OCI-LY1 (cell line): ENCODE data around the gene GRAP2.
"Not testable (repeated sequence)": the region's sequence is repeated elsewhere in the genome, so short reads cannot be mapped to it uniquely, and the experiment has no call there.

ENCODE experiments used
- H2AFZ ChIP-seq: fragments of 200-600 bp; sonication (generic), shearing (Covaris generic); 2 replicates; pipeline ENCODE4 v1.6.0; 2014; ENCODE audit warnings: antibody characterized with exemption, mild to moderate bottlenecking, low read length
- H3F3A ChIP-seq: fragments of 200-600 bp; sonication (generic), shearing (Covaris generic); 2 replicates; pipeline ENCODE4 v1.6.0; 2014; ENCODE audit warnings: mild to moderate bottlenecking, antibody characterized with exemption, low read length, moderate library complexity; ENCODE audit not compliant: insufficient read depth
- H3K27ac ChIP-seq: fragments of 200-600 bp; sonication (generic); 2 replicates; pipeline ENCODE4 v1.5.1; 2014; ENCODE audit warnings: low read length, mixed run types, mild to moderate bottlenecking, low read depth; ENCODE audit not compliant: poor library complexity, severe bottlenecking
- H3K27me3 ChIP-seq: fragments of 200-600 bp; sonication (generic); 2 replicates; pipeline ENCODE4 v1.6.0; 2014; ENCODE audit warnings: antibody characterized with exemption, mild to moderate bottlenecking, low read length, moderate library complexity; ENCODE audit not compliant: insufficient read depth
- H3K36me3 ChIP-seq: fragments of 200-600 bp; sonication (generic); 2 replicates; pipeline ENCODE4 v1.6.1; 2014; ENCODE audit warnings: mild to moderate bottlenecking, antibody characterized with exemption, low read length, moderate library complexity, mixed read lengths; ENCODE audit not compliant: insufficient read depth
- H3K4me1 ChIP-seq: fragments of 200-600 bp; sonication (generic); 2 replicates; pipeline ENCODE4 v1.5.1; 2014; ENCODE audit warnings: mild to moderate bottlenecking, low read length, moderate library complexity; ENCODE audit not compliant: insufficient read depth, severe bottlenecking
- H3K4me2 ChIP-seq: fragments of 200-600 bp; sonication (generic), shearing (Covaris generic); 2 replicates; pipeline ENCODE4 v1.6.1; 2014; ENCODE audit warnings: low read length
- H3K4me3 ChIP-seq: fragments of 200-600 bp; sonication (generic); 2 replicates; pipeline ENCODE4 v1.5.1; 2014; ENCODE audit warnings: low read length, low read depth, mild to moderate bottlenecking, mixed read lengths; ENCODE audit not compliant: poor library complexity, severe bottlenecking
- H3K79me2 ChIP-seq: fragments of 200-600 bp; shearing (Covaris generic); 2 replicates; pipeline ENCODE4 v1.6.1; 2016; ENCODE audit warnings: mixed run types, low read length, mixed read lengths; ENCODE audit not compliant: insufficient read depth
- H3K9ac ChIP-seq: fragments of 200-600 bp; sonication (generic), shearing (Covaris generic); 2 replicates; pipeline ENCODE4 v1.6.1; 2014; ENCODE audit warnings: mild to moderate bottlenecking, low read length, mixed read lengths
- H3K9me2 ChIP-seq: fragments of 200-600 bp; sonication (generic), shearing (Covaris generic); 2 replicates; pipeline ENCODE4 v1.6.1; 2014; ENCODE audit warnings: low read depth, mild to moderate bottlenecking, low read length, mixed read lengths
- H3K9me3 ChIP-seq: fragments of 200-600 bp; shearing (Covaris generic); 2 replicates; pipeline ENCODE4 v1.6.1; 2014; ENCODE audit warnings: low read length, mixed read lengths
- H4K20me1 ChIP-seq: fragments of 200-600 bp; sonication (generic), shearing (Covaris generic); 2 replicates; pipeline ENCODE4 v1.6.0; 2016; ENCODE audit warnings: mild to moderate bottlenecking, low read length; ENCODE audit not compliant: insufficient read depth
- EZH2 ChIP-seq: fragments of 200-600 bp; sonication (generic), shearing (Covaris generic); IDR thresholded peaks from 2 replicates; pipeline ENCODE4 v1.8.0; 2017; ENCODE audit warnings: borderline replicate concordance, mixed run types, mild to moderate bottlenecking, antibody characterized with exemption, low read length, moderate library complexity, mixed read lengths
- TF ChIP-seq, protein P1 (sequence below): fragments of 200-600 bp; sonication (generic), shearing (Covaris generic); IDR thresholded peaks from 2 replicates; pipeline ENCODE4 v1.5.1; 2017; ENCODE audit warnings: mild to moderate bottlenecking, antibody characterized with exemption, low read length, moderate library complexity, mixed read lengths

GRAP2 gene

DNA sequence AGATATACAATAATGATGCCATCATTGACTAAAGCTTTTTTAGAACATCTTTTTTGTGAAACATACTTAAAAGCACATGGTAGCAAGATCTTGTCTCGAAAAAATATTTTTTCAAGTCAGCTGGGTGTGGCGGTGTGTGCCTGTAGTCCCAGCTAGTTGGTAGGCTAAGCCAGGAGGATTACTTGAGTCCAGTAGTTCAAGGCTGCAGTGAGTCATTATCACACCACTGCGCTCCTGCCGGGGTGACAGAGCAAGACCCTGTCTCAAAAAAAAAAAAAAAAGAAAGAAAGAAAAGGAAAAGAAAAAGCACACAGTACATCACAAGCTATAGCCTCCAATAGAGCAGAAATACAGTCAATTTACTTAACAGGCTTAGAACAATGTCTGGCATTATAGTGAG lies 44.3 kb upstream of the GRAP2 start:
- Histone ChIP-seq H2AFZ (no peak overlapping the region), H4K20me1 (no peaks in the 10 kb centered on the region), H3K4me1 (no peaks in the 10 kb centered on the region), H3K27ac (no peak overlapping the region), H3K4me2 (no peak overlapping the region), H3K9me3 (no peaks in the 10 kb centered on the region), H3K79me2 (no peaks in the 10 kb centered on the region), H3K4me3 (no peak overlapping the region), H3F3A (no peaks in the 10 kb centered on the region), H3K9me2 (no peaks in the 10 kb centered on the region), H3K9ac (no peak overlapping the region), H3K27me3 (peaks cover 8% of the 10 kb centered on the region), H3K36me3 (no peaks in the 10 kb centered on the region; the same call in 1 of the 2 replicates)
- TF ChIP-seq, protein P1, sequence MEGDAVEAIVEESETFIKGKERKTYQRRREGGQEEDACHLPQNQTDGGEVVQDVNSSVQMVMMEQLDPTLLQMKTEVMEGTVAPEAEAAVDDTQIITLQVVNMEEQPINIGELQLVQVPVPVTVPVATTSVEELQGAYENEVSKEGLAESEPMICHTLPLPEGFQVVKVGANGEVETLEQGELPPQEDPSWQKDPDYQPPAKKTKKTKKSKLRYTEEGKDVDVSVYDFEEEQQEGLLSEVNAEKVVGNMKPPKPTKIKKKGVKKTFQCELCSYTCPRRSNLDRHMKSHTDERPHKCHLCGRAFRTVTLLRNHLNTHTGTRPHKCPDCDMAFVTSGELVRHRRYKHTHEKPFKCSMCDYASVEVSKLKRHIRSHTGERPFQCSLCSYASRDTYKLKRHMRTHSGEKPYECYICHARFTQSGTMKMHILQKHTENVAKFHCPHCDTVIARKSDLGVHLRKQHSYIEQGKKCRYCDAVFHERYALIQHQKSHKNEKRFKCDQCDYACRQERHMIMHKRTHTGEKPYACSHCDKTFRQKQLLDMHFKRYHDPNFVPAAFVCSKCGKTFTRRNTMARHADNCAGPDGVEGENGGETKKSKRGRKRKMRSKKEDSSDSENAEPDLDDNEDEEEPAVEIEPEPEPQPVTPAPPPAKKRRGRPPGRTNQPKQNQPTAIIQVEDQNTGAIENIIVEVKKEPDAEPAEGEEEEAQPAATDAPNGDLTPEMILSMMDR = no peak
- no peak for TF ChIP-seq EZH2

DNA sequence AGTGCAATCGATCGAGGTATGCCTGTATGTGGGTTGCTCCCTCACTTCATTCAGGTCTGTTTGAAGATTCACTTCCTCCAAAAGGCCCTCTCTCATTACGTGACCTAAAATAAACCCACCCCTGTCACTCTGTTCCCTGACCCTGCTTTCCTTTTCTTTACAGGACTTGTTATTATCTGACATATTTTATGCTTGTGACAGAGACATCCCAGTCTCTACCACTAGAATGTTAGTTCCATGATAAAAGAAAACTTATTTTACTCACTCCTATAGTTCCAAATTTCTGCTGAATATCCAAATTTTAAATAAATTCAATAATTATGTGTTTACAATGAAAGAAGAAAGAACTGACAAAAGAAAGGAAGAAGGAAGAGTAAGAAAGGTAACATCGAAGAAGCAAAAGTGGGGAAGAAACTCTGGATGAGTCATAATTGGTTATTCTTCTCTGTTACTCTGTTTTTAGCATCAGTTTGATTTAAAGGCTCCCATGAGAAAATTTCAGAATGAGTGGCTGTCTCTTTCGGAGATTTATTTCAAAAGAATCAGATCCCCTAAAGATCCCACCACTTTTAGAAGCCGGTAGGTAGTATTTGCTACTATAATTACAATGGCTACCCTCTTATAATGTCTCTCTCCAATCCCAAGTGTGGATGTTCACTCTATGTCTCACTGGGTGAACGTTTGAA lies 40.8 kb upstream of the GRAP2 start:
- Histone ChIP-seq H3K79me2 (no peaks in the 10 kb centered on the region), H3F3A (no peaks in the 10 kb centered on the region), H3K27ac (no peak overlapping the region), H2AFZ (no peak overlapping the region), H3K9ac (no peak overlapping the region), H3K4me3 (no peak overlapping the region), H3K36me3 (no peaks in the 10 kb centered on the region; the same call in 1 of the 2 replicates), H3K9me3 (no peaks in the 10 kb centered on the region), H3K4me1 (no peaks in the 10 kb centered on the region), H3K9me2 (no peaks in the 10 kb centered on the region), H4K20me1 (no peaks in the 10 kb centered on the region), H3K4me2 (no peak overlapping the region), H3K27me3 (peaks cover 8% of the 10 kb centered on the region)
- no peak for TF ChIP-seq EZH2
- TF ChIP-seq, protein P1 = no peak

DNA sequence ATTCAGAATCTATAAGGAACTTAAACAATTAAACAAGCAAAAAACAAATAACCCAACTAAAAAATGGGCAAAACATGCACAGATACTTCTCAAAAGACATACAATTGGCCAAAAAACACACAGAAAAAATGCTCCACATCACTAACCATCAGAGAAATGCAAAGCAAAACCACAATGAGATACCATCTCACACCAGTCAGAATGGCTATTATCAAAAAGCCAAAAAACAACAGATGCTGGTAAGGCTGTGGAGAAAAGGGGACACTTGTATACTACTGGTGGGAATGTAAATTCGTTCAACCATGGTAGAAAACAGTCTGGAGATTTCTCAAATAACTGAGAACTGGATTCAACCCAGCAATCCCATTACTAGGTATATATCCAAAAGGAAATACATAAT lies 32.1 kb upstream of the GRAP2 start:
- Histone ChIP-seq H3K4me1 (no peaks in the 10 kb centered on the region), H3F3A (no peaks in the 10 kb centered on the region), H3K36me3 (no peaks in the 10 kb centered on the region), H2AFZ (no peak overlapping the region), H3K4me3 (no peak overlapping the region), H3K9ac (no peak overlapping the region), H3K27ac (no peak overlapping the region), H3K9me2 (no peaks in the 10 kb centered on the region), H3K27me3 (no peaks in the 10 kb centered on the region; the same call in 1 of the 2 replicates), H3K9me3 (no peaks in the 10 kb centered on the region), H3K79me2 (no peaks in the 10 kb centered on the region), H4K20me1 (no peaks in the 10 kb centered on the region), H3K4me2 (no peak overlapping the region)
- TF ChIP-seq, protein P1 = no peak
- TF ChIP-seq EZH2 = no peak

DNA sequence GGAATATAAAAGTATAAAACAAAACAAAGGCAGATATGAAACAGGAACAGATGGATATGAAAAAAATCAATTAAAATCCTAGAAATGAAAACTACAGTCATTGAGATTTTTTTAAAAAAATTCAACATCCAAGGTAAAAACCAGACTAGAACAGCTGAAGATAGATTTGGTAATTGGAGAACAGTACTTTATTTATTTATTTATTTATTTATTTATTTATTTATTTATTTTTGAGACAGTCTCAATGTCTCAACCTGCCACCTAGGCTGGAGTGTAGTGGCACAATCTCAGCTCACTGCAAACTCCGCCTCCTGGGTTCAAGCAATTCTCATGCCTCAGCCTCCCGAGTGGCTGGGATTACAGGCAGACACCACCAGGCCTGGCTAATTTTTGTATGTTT lies 31.1 kb upstream of the GRAP2 start:
- H3K4me1 ChIP-seq, H3K4me2 ChIP-seq, H3K79me2 ChIP-seq, H3K36me3 ChIP-seq, H3K9ac ChIP-seq, H3K9me2 ChIP-seq, H3K27me3 ChIP-seq, H3F3A ChIP-seq, H3K27ac ChIP-seq, H4K20me1 ChIP-seq, H2AFZ ChIP-seq, H3K9me3 ChIP-seq, H3K4me3 ChIP-seq: not testable (repeated sequence)
